ACHN (cell line): ENCODE data around the gene NCMAP.

Source experiments
- DNase-seq: peaks from one replicate; pipeline ENCODE4 v3.0.0-alpha.2; 2015
- in situ Hi-C: cut with HindIII; loops from 2 replicates; pipeline ENCODE4 v1.10.0; 2017; ENCODE audit warnings: low sequenced_read_pairs, low pct_ligation_motif_present, low pct_unique_long_range_greater_than_20kb

NCMAP gene

GRCh38 chr1:24596401-24596880 is 40.6 kb downstream of the NCMAP start:
- in situ Hi-C loops = no loop called here
- no peak for DNase-seq

- in situ Hi-C loops = no loop called here
- no peak for DNase-seq
Measured at GRCh38 chr1:24599265-24599664, 43.4 kb downstream of the NCMAP start.

- DNase-seq = no peak
- in situ Hi-C loops = no loop called here
Measured at GRCh38 chr1:24600551-24600950, 44.7 kb downstream of the NCMAP start.

- DNase-seq = no peak
- in situ Hi-C loops = no loop called here
Measured at GRCh38 chr1:24605534-24606295, 49.8 kb downstream of the NCMAP start.

GRCh38 chr1:24606296-24606605 is 50.4 kb downstream of the NCMAP start:
- in situ Hi-C loops = no loop called here
- DNase-seq = no peak

- no peak for DNase-seq
- in situ Hi-C loops = no loop called here
Measured at GRCh38 chr1:24606621-24607020, 50.7 kb downstream of the NCMAP start.

GRCh38 chr1:24609949-24610517 is 54.1 kb downstream of the NCMAP start:
- in situ Hi-C loops = no loop called here
- DNase-seq = no peak

GRCh38 chr1:24619376-24619775 is 63.5 kb downstream of the NCMAP start:
- DNase-seq = no peak
- in situ Hi-C loops = no loop called here

GRCh38 chr1:24620678-24621077 is 64.8 kb downstream of the NCMAP start:
- DNase-seq = no peak
- in situ Hi-C loops = no loop called here

- in situ Hi-C loops = no loop called here
- DNase-seq = no peak
Measured at GRCh38 chr1:24621121-24621520, 65.2 kb downstream of the NCMAP start.

- in situ Hi-C loops = no loop called here
- DNase-seq = no peak
Measured at GRCh38 chr1:24622218-24622617, 66.3 kb downstream of the NCMAP start.

- in situ Hi-C loops = loop anchor here (10.0 kb wide), 1 partner anchor 438 kb away; no protein-coding TSS in a partner anchor
- DNase-seq = no peak
Measured at GRCh38 chr1:24632832-24633175, 76.9 kb downstream of the NCMAP start.

- DNase-seq = peak; percentile 60
Measured at GRCh38 chr1:24635195-24635843, 79.4 kb downstream of the NCMAP start.

GRCh38 chr1:24636661-24637357 is 80.9 kb downstream of the NCMAP start:
- no peak for DNase-seq
- in situ Hi-C loops = loop anchor here (10.0 kb wide), 1 partner anchor 442 kb away; no protein-coding TSS in a partner anchor

More at GRCh38 chr1:24635195-24635843, 79.4 kb downstream of the NCMAP start:
- in situ Hi-C loops = loop anchor here (10.0 kb wide), 1 partner anchor 441 kb away; no protein-coding TSS in a partner anchor

- in situ Hi-C loops = loop anchor here (10.0 kb wide), 1 partner anchor 444 kb away; no protein-coding TSS in a partner anchor
- DNase-seq = no peak
Measured at GRCh38 chr1:24639094-24639493, 83.2 kb downstream of the NCMAP start.

GRCh38 chr1:24639881-24640280 is 84.0 kb downstream of the NCMAP start:
- DNase-seq = no peak
- in situ Hi-C loops = loop anchor here (10.0 kb wide), 1 partner anchor 445 kb away; no protein-coding TSS in a partner anchor

- in situ Hi-C loops = no loop called here
- DNase-seq = no peak
Measured at GRCh38 chr1:24640288-24640687, 84.4 kb downstream of the NCMAP start.

- in situ Hi-C loops = no loop called here
- DNase-seq = no peak
Measured at GRCh38 chr1:24641646-24642151, 85.8 kb downstream of the NCMAP start.
